GM23338 (cell line): ENCODE measurements around the gene NDUFS6. TPM values are rescaled to one million over a fixed set of nuclear protein-coding genes. Genes with fewer than 3 reads are reported as not detected.

Experiments used
- ATAC-seq: fragments of 200-7000 bp; cut with Tn5 transposase; 3 replicates; pipeline ENCODE4 v1.9.1; 2020
- DNase-seq: peaks from one replicate; pipeline ENCODE4 v3.0.0-alpha.2; 2015; ENCODE audit warnings: low spot score
- H2AFZ ChIP-seq: fragments of 200-600 bp; sonication (generic); 2 replicates; pipeline ENCODE4 v1.8.0; 2016; ENCODE audit warnings: antibody characterized with exemption, mild to moderate bottlenecking, moderate library complexity
- H3F3A ChIP-seq: fragments of 200-600 bp; sonication (generic); replicated peaks from 2 replicates; pipeline ENCODE4 v1.8.0; 2017; ENCODE audit warnings: antibody characterized with exemption, mixed run types, low read depth
- H3K27ac ChIP-seq: fragments of 200-600 bp; sonication (generic); 2 replicates; pipeline ENCODE4 v1.6.1; 2016; ENCODE audit warnings: low read depth
- H3K27me3 ChIP-seq: fragments of 200-600 bp; sonication (generic); 2 replicates; pipeline ENCODE4 v1.8.0; 2016; ENCODE audit warnings: mild to moderate bottlenecking, mixed run types, moderate library complexity; ENCODE audit not compliant: insufficient read depth
- H3K36me3 ChIP-seq: fragments of 200-600 bp; sonication (generic); 2 replicates; pipeline ENCODE4 v1.8.0; 2016; ENCODE audit warnings: mild to moderate bottlenecking; ENCODE audit not compliant: insufficient read depth
- H3K4me1 ChIP-seq: fragments of 200-600 bp; sonication (generic); 2 replicates; pipeline ENCODE4 v1.8.0; 2016; ENCODE audit warnings: mild to moderate bottlenecking, moderate library complexity; ENCODE audit not compliant: insufficient read depth
- H3K4me2 ChIP-seq: fragments of 200-600 bp; sonication (generic); 2 replicates; pipeline ENCODE4 v1.7.1; 2017; ENCODE audit warnings: mixed run types
- H3K4me3 ChIP-seq: fragments of 200-600 bp; sonication (generic); 2 replicates; pipeline ENCODE4 v1.6.1; 2016; ENCODE audit warnings: mixed run types
- H3K79me2 ChIP-seq: fragments of 200-600 bp; sonication (generic); replicated peaks from 2 replicates; pipeline ENCODE4 v1.8.0; 2017; ENCODE audit warnings: mild to moderate bottlenecking; ENCODE audit not compliant: insufficient read depth
- H3K9me2 ChIP-seq: fragments of 200-600 bp; sonication (generic); 2 replicates; pipeline ENCODE4 v1.8.0; 2017; ENCODE audit not compliant: insufficient read depth
- H4K20me1 ChIP-seq: fragments of 200-600 bp; sonication (generic); replicated peaks from 2 replicates; pipeline ENCODE4 v1.8.0; 2017; ENCODE audit warnings: mild to moderate bottlenecking; ENCODE audit not compliant: insufficient read depth
- H3K27ac Mint-ChIP-seq: 2 replicates; pipeline ENCODE4 v1.8.0; 2020; ENCODE audit warnings: inconsistent platforms, mild to moderate bottlenecking, moderate library complexity, mixed read lengths
- H3K27me3 Mint-ChIP-seq: 3 replicates; pipeline ENCODE4 v1.8.0; 2022; ENCODE audit warnings: low read depth, mild to moderate bottlenecking, moderate library complexity, mixed read lengths, inconsistent platforms; ENCODE audit not compliant: insufficient read depth, poor library complexity
- H3K36me3 Mint-ChIP-seq: 3 replicates; pipeline ENCODE4 v1.8.0; 2021; ENCODE audit warnings: low read depth, mild to moderate bottlenecking, inconsistent platforms, moderate library complexity, mixed read lengths
- H3K4me1 Mint-ChIP-seq: 3 replicates; pipeline ENCODE4 v1.8.0; 2020; ENCODE audit warnings: mild to moderate bottlenecking, inconsistent platforms, mixed read lengths
- H3K4me3 Mint-ChIP-seq: 3 replicates; pipeline ENCODE4 v1.8.0; 2021; ENCODE audit warnings: moderate library complexity, mild to moderate bottlenecking, inconsistent platforms, mixed read lengths
- H3K9me3 Mint-ChIP-seq: 3 replicates; pipeline ENCODE4 v1.8.0; 2020; ENCODE audit warnings: moderate library complexity, mild to moderate bottlenecking, inconsistent platforms, mixed read lengths
- CREB1 ChIP-seq: fragments of 250-450 bp; sonication (Bioruptor Pico); IDR thresholded peaks from 2 replicates; pipeline ENCODE4 v1.5.0; 2020; ENCODE audit warnings: low read depth, mild to moderate bottlenecking, moderate library complexity
- EZH2 ChIP-seq: fragments of 200-600 bp; sonication (generic); IDR thresholded peaks from one replicate; pipeline ENCODE4 v1.8.0; 2017; ENCODE audit warnings: antibody characterized with exemption, mild to moderate bottlenecking, low read depth; ENCODE audit not compliant: unreplicated experiment
- EZH2phosphoT487 ChIP-seq: fragments of 200-600 bp; sonication (generic); IDR thresholded peaks from one replicate; pipeline ENCODE4 v1.8.1; 2018; ENCODE audit warnings: antibody characterized with exemption; ENCODE audit not compliant: unreplicated experiment
- JUNB ChIP-seq: IDR thresholded peaks from one replicate; pipeline ENCODE4 v1.6.1; 2016; ENCODE audit warnings: antibody characterized with exemption; ENCODE audit not compliant: unreplicated experiment
- NANOG ChIP-seq: IDR thresholded peaks from 2 replicates; pipeline ENCODE4 v1.6.1; 2016; ENCODE audit warnings: antibody characterized with exemption, borderline replicate concordance
- POLR2AphosphoS5 ChIP-seq: IDR thresholded peaks from 2 replicates; pipeline ENCODE4 v1.6.1; 2016; ENCODE audit warnings: antibody characterized with exemption, low read depth
- STAT1 ChIP-seq: IDR thresholded peaks from one replicate; pipeline ENCODE4 v1.6.1; 2016; ENCODE audit warnings: antibody characterized with exemption; ENCODE audit not compliant: unreplicated experiment
- ZNF114 ChIP-seq: fragments of 250-450 bp; sonication (Bioruptor Pico); IDR thresholded peaks from 2 replicates; pipeline ENCODE4 v1.5.0; 2020; ENCODE audit warnings: mild to moderate bottlenecking, moderate library complexity
- ZNF331 ChIP-seq: fragments of 250-450 bp; sonication (Bioruptor Pico); IDR thresholded peaks from 2 replicates; pipeline ENCODE4 v1.5.0; 2020; ENCODE audit warnings: low read depth, mild to moderate bottlenecking, moderate library complexity
- polyA plus RNA-seq: library from polyadenylated mRNA; unstranded; fragments of >200 nt; fragmentation: Nextera tagmentation; extraction: Ambion mirVana; gene quantifications from 2 replicates; pipeline ENCODE4 v1.2.1, GENCODE V29; 2016
- total RNA-seq: library from RNA; depleted of rRNA; stranded (reverse); fragments of >200 nt; shearing (Covaris generic); gene quantifications from 2 replicates; pipeline ENCODE4 v1.2.3, GENCODE V29; 2014
- TF ChIP-seq, protein P1 (sequence below): fragments of 250-450 bp; sonication (Bioruptor Pico); IDR thresholded peaks from 2 replicates; pipeline ENCODE4 v1.5.0; 2020; ENCODE audit warnings: mild to moderate bottlenecking, moderate library complexity
- TF ChIP-seq, protein P2 (sequence below): IDR thresholded peaks from 2 replicates; pipeline ENCODE4 v1.6.1; 2016; ENCODE audit warnings: antibody characterized with exemption
- TF ChIP-seq, protein P3 (sequence below), 2 experiments: fragments of 200-600 bp in 1 of 2; sonication (generic) in 1 of 2; conservative IDR thresholded peaks; 2 replicates each; pipeline versions ENCODE4 v1.5.1 to v1.6.1; 2016 to 2017; ENCODE audit warnings: antibody characterized with exemption in 2 of 2, low read depth in 2 of 2, mild to moderate bottlenecking in 2 of 2, moderate library complexity in 1 of 2
- TF ChIP-seq, protein P4 (sequence below): IDR thresholded peaks from one replicate; pipeline ENCODE4 v1.6.1; 2018; ENCODE audit warnings: antibody characterized with exemption; ENCODE audit not compliant: unreplicated experiment

The NDUFS6 gene
- total and polyA plus RNA-seq, 2 experiments from 2014 or later: 94.8 to 289 TPM

DNA sequence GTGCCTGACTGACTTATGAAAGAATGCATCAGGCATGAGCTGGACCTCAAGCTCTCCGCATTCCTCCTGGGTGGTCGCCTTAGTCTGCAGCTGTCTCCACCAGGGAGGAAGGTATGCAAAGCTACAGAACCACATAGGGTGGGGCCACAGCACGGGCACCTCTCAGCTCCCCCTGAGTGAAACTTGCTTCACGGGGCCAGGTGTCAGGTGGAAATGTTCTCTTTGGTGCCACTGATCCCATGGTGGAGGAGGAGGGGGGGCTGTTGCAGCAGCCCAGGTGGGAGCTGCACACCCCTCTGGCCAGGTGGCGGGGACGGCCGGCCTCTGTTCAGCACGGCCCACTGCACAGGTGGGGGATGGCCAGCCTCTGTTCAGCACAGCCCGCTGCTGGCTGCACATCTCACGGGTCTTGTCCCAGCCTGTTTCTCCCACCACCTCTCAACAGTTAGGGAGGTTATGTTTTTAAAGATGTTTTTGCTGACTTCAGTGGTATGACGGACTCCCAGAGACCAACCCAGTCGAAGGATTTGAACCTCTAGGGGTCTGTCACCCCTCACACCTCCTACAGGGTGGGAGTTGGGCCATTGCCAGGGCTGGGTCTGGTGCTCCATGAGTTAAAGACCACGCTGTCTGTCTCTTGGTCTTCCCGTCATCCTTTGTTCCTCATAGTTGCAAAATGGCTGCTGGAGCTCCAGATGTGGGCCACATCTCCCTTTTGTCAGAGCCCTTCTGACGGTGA is 35.9 kb upstream of the NDUFS6 start:
- H2AFZ ChIP-seq: no peak overlapping the region
- no peaks in the 10 kb centered on the region for H3F3A ChIP-seq
- Mint-ChIP-seq H3K9me3 (no peaks in the 10 kb centered on the region), H3K4me3 (no peak overlapping the region), H3K27me3 (peaks cover 8% of the 10 kb centered on the region), H3K27ac (no peak overlapping the region), H3K36me3 (no peaks in the 10 kb centered on the region), H3K4me1 (peaks cover 20% of the 10 kb centered on the region)
- no peak for TF ChIP-seq NANOG
- TF ChIP-seq EZH2phosphoT487: no peak
- TF ChIP-seq ZNF114 (CRISPR knock-in tag): no peak
- TF ChIP-seq POLR2AphosphoS5: no peak
- TF ChIP-seq EZH2: no peak
- TF ChIP-seq, protein P1, sequence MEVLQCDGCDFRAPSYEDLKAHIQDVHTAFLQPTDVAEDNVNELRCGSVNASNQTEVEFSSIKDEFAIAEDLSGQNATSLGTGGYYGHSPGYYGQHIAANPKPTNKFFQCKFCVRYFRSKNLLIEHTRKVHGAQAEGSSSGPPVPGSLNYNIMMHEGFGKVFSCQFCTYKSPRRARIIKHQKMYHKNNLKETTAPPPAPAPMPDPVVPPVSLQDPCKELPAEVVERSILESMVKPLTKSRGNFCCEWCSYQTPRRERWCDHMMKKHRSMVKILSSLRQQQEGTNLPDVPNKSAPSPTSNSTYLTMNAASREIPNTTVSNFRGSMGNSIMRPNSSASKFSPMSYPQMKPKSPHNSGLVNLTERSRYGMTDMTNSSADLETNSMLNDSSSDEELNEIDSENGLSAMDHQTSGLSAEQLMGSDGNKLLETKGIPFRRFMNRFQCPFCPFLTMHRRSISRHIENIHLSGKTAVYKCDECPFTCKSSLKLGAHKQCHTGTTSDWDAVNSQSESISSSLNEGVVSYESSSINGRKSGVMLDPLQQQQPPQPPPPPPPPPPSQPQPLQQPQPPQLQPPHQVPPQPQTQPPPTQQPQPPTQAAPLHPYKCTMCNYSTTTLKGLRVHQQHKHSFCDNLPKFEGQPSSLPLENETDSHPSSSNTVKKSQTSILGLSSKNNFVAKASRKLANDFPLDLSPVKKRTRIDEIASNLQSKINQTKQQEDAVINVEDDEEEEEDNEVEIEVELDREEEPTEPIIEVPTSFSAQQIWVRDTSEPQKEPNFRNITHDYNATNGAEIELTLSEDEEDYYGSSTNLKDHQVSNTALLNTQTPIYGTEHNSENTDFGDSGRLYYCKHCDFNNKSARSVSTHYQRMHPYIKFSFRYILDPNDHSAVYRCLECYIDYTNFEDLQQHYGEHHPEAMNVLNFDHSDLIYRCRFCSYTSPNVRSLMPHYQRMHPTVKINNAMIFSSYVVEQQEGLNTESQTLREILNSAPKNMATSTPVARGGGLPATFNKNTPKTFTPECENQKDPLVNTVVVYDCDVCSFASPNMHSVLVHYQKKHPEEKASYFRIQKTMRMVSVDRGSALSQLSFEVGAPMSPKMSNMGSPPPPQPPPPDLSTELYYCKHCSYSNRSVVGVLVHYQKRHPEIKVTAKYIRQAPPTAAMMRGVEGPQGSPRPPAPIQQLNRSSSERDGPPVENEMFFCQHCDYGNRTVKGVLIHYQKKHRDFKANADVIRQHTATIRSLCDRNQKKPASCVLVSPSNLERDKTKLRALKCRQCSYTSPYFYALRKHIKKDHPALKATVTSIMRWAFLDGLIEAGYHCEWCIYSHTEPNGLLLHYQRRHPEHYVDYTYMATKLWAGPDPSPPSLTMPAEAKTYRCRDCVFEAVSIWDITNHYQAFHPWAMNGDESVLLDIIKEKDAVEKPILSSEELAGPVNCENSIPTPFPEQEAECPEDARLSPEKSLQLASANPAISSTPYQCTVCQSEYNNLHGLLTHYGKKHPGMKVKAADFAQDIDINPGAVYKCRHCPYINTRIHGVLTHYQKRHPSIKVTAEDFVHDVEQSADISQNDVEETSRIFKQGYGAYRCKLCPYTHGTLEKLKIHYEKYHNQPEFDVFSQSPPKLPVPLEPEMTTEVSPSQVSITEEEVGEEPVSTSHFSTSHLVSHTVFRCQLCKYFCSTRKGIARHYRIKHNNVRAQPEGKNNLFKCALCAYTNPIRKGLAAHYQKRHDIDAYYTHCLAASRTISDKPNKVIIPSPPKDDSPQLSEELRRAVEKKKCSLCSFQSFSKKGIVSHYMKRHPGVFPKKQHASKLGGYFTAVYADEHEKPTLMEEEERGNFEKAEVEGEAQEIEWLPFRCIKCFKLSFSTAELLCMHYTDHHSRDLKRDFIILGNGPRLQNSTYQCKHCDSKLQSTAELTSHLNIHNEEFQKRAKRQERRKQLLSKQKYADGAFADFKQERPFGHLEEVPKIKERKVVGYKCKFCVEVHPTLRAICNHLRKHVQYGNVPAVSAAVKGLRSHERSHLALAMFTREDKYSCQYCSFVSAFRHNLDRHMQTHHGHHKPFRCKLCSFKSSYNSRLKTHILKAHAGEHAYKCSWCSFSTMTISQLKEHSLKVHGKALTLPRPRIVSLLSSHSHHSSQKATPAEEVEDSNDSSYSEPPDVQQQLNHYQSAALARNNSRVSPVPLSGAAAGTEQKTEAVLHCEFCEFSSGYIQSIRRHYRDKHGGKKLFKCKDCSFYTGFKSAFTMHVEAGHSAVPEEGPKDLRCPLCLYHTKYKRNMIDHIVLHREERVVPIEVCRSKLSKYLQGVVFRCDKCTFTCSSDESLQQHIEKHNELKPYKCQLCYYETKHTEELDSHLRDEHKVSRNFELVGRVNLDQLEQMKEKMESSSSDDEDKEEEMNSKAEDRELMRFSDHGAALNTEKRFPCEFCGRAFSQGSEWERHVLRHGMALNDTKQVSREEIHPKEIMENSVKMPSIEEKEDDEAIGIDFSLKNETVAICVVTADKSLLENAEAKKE (CRISPR knock-in tag): no peak
- TF ChIP-seq STAT1: no peak
- TF ChIP-seq, protein P2, sequence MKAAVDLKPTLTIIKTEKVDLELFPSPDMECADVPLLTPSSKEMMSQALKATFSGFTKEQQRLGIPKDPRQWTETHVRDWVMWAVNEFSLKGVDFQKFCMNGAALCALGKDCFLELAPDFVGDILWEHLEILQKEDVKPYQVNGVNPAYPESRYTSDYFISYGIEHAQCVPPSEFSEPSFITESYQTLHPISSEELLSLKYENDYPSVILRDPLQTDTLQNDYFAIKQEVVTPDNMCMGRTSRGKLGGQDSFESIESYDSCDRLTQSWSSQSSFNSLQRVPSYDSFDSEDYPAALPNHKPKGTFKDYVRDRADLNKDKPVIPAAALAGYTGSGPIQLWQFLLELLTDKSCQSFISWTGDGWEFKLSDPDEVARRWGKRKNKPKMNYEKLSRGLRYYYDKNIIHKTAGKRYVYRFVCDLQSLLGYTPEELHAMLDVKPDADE: no peak
- no peak for TF ChIP-seq ZNF331 (CRISPR knock-in tag)
- no peak for TF ChIP-seq JUNB
- TF ChIP-seq, protein P3, sequence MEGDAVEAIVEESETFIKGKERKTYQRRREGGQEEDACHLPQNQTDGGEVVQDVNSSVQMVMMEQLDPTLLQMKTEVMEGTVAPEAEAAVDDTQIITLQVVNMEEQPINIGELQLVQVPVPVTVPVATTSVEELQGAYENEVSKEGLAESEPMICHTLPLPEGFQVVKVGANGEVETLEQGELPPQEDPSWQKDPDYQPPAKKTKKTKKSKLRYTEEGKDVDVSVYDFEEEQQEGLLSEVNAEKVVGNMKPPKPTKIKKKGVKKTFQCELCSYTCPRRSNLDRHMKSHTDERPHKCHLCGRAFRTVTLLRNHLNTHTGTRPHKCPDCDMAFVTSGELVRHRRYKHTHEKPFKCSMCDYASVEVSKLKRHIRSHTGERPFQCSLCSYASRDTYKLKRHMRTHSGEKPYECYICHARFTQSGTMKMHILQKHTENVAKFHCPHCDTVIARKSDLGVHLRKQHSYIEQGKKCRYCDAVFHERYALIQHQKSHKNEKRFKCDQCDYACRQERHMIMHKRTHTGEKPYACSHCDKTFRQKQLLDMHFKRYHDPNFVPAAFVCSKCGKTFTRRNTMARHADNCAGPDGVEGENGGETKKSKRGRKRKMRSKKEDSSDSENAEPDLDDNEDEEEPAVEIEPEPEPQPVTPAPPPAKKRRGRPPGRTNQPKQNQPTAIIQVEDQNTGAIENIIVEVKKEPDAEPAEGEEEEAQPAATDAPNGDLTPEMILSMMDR (conservative IDR thresholded peaks at IDR 0.05; ENCODE audit: low read depth in 2 of 2): no peak
- TF ChIP-seq CREB1 (CRISPR knock-in tag): no peak
- TF ChIP-seq, protein P4, sequence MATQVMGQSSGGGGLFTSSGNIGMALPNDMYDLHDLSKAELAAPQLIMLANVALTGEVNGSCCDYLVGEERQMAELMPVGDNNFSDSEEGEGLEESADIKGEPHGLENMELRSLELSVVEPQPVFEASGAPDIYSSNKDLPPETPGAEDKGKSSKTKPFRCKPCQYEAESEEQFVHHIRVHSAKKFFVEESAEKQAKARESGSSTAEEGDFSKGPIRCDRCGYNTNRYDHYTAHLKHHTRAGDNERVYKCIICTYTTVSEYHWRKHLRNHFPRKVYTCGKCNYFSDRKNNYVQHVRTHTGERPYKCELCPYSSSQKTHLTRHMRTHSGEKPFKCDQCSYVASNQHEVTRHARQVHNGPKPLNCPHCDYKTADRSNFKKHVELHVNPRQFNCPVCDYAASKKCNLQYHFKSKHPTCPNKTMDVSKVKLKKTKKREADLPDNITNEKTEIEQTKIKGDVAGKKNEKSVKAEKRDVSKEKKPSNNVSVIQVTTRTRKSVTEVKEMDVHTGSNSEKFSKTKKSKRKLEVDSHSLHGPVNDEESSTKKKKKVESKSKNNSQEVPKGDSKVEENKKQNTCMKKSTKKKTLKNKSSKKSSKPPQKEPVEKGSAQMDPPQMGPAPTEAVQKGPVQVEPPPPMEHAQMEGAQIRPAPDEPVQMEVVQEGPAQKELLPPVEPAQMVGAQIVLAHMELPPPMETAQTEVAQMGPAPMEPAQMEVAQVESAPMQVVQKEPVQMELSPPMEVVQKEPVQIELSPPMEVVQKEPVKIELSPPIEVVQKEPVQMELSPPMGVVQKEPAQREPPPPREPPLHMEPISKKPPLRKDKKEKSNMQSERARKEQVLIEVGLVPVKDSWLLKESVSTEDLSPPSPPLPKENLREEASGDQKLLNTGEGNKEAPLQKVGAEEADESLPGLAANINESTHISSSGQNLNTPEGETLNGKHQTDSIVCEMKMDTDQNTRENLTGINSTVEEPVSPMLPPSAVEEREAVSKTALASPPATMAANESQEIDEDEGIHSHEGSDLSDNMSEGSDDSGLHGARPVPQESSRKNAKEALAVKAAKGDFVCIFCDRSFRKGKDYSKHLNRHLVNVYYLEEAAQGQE: no peak
- no peak overlapping the region for H3K4me2 ChIP-seq
- no peak overlapping the region for H3K4me3 ChIP-seq
- DNase-seq (no peak), ATAC-seq (no peak)
- no peak overlapping the region for H3K27ac ChIP-seq
- no peaks in the 10 kb centered on the region for H4K20me1 ChIP-seq
- no peaks in the 10 kb centered on the region for H3K9me2 ChIP-seq
- no peaks in the 10 kb centered on the region for H3K27me3 ChIP-seq
- H3K36me3 ChIP-seq: no peaks in the 10 kb centered on the region
- no peaks in the 10 kb centered on the region for H3K4me1 ChIP-seq
- no peaks in the 10 kb centered on the region for H3K79me2 ChIP-seq
